GM19043 (cell line): ENCODE measurements around the gene DSG2.
"Not testable (repeated sequence)": the region's sequence is repeated elsewhere in the genome, so short reads cannot be mapped to it uniquely, and the experiment has no call there.

Source experiments
- ATAC-seq: cut with Tn5 transposase; IDR thresholded peaks from one replicate; pipeline ENCODE4 v1.9.1; 2021; ENCODE audit warnings: low read depth; ENCODE audit not compliant: unreplicated experiment

Gene DSG2

GRCh38 chr18:31498574-31499524 lies 872 bp downstream of the DSG2 start:
- no peak for ATAC-seq

- ATAC-seq: peak; percentile 88
Observed at GRCh38 chr18:31500051-31500688, 2.2 kb downstream of the DSG2 start.

GRCh38 chr18:31503011-31503410 lies 5.0 kb downstream of the DSG2 start:
- no peak for ATAC-seq

- no peak for ATAC-seq
Observed at GRCh38 chr18:31504455-31505147, 6.6 kb downstream of the DSG2 start.

- no peak for ATAC-seq
Observed at GRCh38 chr18:31505156-31505555, 7.2 kb downstream of the DSG2 start.

- no peak for ATAC-seq
Observed at GRCh38 chr18:31506024-31506742, 8.2 kb downstream of the DSG2 start.

GRCh38 chr18:31507124-31507523 lies 9.1 kb downstream of the DSG2 start:
- not testable (repeated sequence) for ATAC-seq

- ATAC-seq: no peak
Observed at GRCh38 chr18:31508781-31509180, 10.8 kb downstream of the DSG2 start.

- no peak for ATAC-seq
Observed at GRCh38 chr18:31509571-31509970, 11.6 kb downstream of the DSG2 start.

GRCh38 chr18:31510319-31510718 lies 12.3 kb downstream of the DSG2 start:
- no peak for ATAC-seq

- ATAC-seq: no peak
Observed at GRCh38 chr18:31511098-31511497, 13.1 kb downstream of the DSG2 start.

- ATAC-seq: no peak
Observed at GRCh38 chr18:31512203-31512764, 14.3 kb downstream of the DSG2 start.

- no peak for ATAC-seq
Observed at GRCh38 chr18:31513189-31513935, 15.4 kb downstream of the DSG2 start.

- ATAC-seq: no peak
Observed at GRCh38 chr18:31516437-31516836, 18.5 kb downstream of the DSG2 start.

- no peak for ATAC-seq
Observed at GRCh38 chr18:31526374-31526773, 28.4 kb downstream of the DSG2 start.

GRCh38 chr18:31533236-31533635 lies 35.3 kb downstream of the DSG2 start:
- no peak for ATAC-seq

- ATAC-seq: no peak
Observed at GRCh38 chr18:31538837-31539236, 40.9 kb downstream of the DSG2 start.

- no peak for ATAC-seq
Observed at GRCh38 chr18:31546476-31546875, 48.5 kb downstream of the DSG2 start.

- no peak for ATAC-seq
Observed at GRCh38 chr18:31548853-31549252, 50.9 kb downstream of the DSG2 start.

- ATAC-seq: no peak
Observed at GRCh38 chr18:31549416-31549815, 51.4 kb downstream of the DSG2 start.
